NCI-H1417 treated with DMSO at 0.1 percent for 48 hours (cell line): ENCODE data around the gene AMACR.
"Not testable (repeated sequence)": the region's sequence is repeated elsewhere in the genome, so short reads cannot be mapped to it uniquely, and the experiment has no call there.

ENCODE experiments used
- DNase-seq: peaks from one replicate; lab custom pipeline; 2025; lab: John Stamatoyannopoulos, UW

AMACR gene

GRCh38 chr5:34037726-34038125 lies 29.9 kb upstream of the AMACR start:
- DNase-seq: no peak

- DNase-seq: no peak
Measured at GRCh38 chr5:34035756-34036155, 27.9 kb upstream of the AMACR start.

- no peak for DNase-seq
Measured at GRCh38 chr5:34034534-34035327, 26.9 kb upstream of the AMACR start.

DNA sequence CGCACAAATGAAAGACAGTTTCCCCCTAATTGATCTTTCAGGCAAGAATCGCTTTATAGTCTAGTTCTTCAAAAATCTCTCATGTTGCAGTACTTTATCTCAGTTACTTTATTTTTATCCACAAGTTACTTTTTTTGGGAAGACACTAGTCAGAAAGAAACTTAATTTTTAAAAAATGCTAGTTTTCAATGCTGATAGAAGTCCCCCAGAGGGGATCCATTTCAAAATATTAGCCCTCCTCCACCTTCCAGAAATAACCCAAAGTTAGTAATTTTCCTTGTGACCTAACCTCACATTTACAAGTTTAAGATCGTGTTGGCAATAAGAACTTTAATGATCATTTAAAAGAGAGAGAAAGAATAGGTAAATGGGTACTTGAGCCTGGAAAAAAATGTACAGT lies 24.1 kb upstream of the AMACR start:
- no peak for DNase-seq

DNA sequence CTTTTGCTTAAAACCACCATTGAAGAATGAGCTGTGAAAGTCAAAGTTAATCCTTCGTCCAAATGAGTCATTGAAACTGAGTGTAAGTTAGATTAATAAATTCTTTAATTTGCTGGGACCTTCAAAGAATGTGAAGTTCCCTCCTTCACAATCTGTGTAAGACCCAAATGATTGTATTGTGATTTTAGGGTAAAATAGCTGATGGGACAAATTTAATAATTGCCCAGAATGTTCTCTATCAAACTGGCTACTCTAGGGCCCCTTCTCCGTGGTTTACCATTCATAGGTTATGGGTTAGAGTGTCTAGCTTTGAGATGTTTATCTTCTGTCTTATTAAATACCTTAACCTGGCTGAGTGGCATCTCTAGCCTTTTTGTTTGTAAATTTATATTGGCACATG lies 23.3 kb upstream of the AMACR start:
- no peak for DNase-seq

GRCh38 chr5:34030585-34030984 lies 22.7 kb upstream of the AMACR start:
- DNase-seq: not testable (repeated sequence)

DNA sequence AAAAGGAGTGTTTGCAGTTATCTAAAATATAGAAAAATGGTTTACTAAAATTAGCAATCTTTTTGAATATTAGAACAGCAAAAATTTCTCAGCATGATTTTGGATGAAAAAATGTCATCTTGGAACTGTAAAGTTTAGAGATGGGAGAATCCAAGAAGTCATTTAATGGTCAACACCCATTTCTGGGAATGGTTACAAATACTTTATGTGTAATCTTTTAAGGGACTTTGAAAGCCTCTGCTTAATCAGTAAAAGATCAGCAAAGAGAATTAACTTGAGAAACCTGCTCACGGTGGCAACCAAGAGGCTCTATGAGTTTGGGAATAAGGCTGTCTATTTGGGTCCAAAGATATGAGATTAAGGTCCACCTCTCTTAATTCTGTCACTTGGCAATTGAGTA lies 22.2 kb upstream of the AMACR start:
- DNase-seq: no peak

DNA sequence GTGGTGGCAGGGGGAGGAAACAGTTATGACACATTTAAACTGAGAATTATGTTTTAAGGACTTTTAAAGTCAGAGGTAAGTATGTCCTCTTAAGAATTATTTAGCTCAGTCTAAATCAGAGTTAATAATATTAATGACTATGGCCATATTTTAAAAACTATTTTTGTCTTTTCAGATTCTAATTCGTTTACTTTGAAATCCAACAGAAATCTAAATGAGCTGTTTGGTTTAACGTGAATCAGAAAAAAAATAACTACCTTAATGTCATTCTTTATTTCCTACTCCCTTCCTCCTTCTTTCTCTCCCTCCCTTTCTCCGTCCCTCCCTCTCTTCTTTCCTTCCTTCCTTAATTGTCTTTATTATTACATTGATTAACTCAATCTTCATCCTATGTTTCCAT lies 20.5 kb upstream of the AMACR start:
- no peak for DNase-seq

GRCh38 chr5:34026089-34026761 lies 18.4 kb upstream of the AMACR start:
- DNase-seq: no peak

DNA sequence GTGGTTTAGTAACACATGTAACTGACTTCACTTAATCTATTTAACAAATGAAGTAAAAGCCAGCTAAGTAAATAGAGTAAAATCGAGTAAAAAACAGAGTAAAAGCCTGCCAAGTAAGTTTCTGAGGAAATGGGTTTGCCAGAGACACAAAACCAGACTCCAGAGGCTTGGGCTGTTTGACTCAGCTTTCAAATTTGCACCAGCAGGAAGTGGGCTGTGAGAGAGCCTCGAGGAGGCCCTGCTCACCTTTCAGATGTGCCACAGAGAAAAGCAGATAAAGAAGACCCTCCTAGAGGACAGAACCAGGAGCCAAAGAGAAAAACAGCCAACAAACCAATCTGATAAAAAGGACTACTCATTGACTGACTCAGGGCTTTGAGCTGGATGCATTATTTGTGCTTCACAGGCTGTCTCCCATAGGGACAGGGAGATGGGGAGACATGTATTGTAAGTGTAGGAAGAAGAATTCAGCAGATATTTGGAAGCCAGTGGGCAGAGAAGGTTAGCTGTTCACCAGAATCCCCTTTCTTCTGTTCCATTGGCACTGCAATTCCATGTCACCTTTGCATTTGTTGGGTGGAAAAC lies 14.4 kb upstream of the AMACR start:
- DNase-seq: no peak

- DNase-seq: no peak
Measured at GRCh38 chr5:34021334-34021733, 13.5 kb upstream of the AMACR start.

GRCh38 chr5:34020726-34021125 lies 12.9 kb upstream of the AMACR start:
- no peak for DNase-seq

DNA sequence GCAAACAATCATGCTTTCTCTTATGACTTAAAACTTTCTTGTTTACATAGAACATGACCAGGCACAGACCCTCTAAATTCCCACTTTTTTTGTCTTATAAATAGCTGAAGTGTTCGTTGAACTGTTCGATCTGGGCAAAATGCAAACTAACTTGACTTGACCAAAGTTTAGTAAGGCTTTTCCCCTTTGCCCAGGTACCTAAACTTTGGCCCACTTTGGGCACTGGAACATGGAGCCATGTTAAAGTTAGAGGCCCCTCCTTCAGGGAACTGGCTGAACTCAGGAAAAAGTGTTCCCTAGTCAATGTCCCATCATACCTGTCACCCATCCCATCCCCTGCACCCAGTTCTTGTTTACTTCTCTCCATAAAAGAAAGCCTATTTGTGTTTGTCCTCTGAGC lies 9.4 kb upstream of the AMACR start:
- no peak for DNase-seq

GRCh38 chr5:34016750-34017149 lies 8.9 kb upstream of the AMACR start:
- no peak for DNase-seq

DNA sequence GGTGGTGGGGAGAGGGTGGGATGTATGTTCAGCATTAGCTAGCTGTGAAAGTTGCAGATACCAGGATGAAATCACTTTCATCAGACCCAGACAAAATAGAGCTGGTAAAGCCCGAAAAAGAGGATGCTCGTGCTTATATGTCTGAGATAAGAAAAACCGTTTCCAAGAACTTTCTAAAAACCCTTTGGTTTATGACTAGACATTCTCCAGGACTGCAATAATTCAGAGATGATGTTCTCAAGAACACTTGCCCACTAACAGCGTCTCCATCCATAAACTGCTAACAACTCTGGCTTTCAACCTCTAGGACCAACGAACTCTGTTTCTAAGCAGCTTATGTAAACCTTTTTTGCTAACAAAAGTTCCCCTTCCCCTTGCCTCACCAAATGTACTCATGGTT lies 8.4 kb upstream of the AMACR start:
- no peak for DNase-seq

DNA sequence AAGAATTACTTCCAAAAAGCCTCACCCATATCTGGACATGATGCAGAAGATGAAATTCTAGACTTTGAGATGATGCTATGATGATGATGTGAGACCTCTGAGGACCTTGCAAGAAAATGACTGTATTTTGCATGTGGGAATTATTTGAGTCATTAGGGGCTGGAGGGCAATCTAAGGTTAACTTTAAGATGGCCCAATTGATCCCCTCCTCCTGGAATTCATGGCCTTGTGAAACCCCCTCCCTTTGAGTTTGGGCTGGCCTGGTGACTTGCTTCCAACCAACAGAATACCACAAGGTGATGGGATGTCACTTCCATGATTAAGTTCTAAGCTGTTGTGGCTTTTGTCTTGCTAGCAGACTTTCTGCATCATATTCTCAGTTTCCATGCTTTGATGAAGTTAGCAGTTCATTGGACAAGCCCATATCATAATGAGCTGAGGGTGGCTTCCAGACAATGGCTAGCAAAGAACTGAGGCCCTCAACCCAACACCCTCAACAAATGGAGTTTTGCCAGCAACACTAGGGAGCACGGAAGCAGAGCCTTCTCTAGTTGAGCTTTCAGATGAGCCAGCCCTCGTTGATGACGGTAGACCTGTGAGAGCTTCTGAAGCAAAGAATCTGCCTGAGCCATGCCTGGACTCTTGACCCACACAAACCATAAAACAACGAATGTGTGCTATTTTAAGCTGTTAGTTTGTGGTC lies 7.4 kb upstream of the AMACR start:
- no peak for DNase-seq

DNA sequence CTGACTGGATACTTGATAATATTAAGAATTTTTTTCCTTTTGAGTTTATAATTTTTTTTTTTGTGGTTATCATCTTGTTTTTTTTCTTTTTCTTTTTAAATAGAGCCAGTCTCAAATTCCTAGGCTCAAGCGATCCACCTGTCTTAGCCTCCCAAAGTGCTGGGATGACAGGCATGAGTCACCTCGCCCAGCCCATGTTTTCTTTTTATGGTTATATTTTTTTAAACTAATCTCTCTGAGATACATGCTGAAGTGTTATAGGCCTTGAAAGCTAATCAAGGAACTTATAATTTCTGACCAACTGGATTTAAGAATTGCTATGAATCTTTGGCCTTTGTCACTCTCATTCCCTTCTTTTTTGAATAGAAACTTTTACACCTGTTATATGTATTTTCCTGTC lies 6.8 kb upstream of the AMACR start:
- no peak for DNase-seq

- no peak for DNase-seq
Measured at GRCh38 chr5:34013547-34013946, 5.7 kb upstream of the AMACR start.

- no peak for DNase-seq
Measured at GRCh38 chr5:34012791-34013190, 4.9 kb upstream of the AMACR start.

DNA sequence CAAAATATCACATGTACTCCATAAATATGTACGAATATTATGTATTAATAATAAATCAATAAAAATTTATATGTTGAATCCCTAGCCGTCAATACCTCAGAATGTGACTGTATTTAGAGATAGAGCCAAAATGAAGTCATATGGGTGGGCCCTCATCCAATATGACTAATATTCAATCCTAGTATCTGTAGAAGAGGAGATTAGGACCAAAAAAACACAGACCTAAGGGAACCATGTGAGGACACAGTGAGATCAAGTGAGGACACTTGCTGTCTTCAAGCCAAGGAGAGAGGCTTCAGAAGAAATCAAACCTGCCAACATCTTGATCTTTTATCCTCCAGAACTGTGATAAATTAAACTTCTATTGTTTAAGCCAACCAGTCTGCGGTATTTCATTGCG lies 3.7 kb upstream of the AMACR start:
- no peak for DNase-seq

GRCh38 chr5:34010146-34010545 lies 2.3 kb upstream of the AMACR start:
- not testable (repeated sequence) for DNase-seq

DNA sequence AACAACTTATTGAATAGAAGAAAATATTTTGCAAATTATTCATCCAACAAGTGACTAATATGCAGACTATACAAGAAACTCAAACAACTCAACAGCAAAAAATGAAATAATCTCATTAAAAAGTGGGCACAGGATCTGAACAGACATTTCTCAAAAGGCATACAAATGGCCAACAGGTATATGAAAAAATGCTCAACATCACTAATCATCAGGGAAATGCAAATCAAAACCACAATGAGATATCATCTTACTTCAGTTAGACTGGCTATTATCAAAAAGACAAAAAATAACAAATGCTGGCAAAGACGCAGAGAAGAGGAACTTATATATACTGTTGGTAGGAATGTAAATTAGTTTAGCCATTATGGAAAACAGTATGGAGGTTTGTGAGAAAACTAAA lies 1.8 kb upstream of the AMACR start:
- no peak for DNase-seq

GRCh38 chr5:34008802-34009201 lies 952 bp upstream of the AMACR start:
- DNase-seq: no peak
